IPS-11a (cell line): ENCODE results near the gene HAPLN2.
A peak's percentile ranks its signal among the peaks of the same experiment; 100 is the strongest.
"Not testable (repeated sequence)": the region's sequence is repeated elsewhere in the genome, so short reads cannot be mapped to it uniquely, and the experiment has no call there.

ENCODE experiments used
- H3K4me3 ChIP-seq: one replicate; pipeline ENCODE4 v1.5.1; 2013; ENCODE audit warnings: low read depth, low read length, control low read depth

The HAPLN2 gene

DNA sequence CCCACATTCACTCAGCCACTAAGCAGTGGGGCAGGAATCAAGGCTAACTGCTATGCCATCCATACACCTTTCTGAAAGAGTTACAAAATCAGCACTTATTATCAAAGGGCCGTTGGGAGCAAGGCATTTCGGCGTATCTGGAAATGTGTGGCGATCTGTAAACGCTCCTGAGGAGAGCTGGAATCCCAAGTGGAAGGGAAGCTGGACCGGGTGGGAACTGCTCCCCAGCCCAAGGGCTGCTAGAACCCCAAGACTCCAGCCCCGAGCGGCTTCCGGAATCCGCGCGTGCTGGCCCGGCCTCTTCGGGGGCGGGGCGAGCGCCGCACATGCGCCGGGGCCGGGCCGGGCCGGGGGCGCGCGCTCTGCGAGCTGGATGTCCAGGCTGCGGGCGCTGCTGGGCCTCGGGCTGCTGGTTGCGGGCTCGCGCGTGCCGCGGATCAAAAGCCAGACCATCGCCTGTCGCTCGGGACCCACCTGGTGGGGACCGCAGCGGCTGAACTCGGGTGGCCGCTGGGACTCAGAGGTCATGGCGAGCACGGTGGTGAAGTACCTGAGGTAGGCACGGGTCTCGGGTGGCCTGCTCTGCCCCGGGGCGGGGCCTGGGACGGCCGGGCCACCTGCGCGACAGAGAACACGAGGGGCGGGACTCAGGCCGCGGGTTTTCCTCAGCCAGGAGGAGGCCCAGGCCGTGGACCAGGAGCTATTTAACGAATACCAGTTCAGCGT is 27.6 kb upstream of the HAPLN2 start, which contains the start of gene NAXE:
NAXE (plus strand) TSS at position 345 of the 726 bp plus-strand sequence; CDS start at position 374, 29 bp downstream.
- peak within 1 kb of the TSS; percentile 80 for H3K4me3 ChIP-seq

DNA sequence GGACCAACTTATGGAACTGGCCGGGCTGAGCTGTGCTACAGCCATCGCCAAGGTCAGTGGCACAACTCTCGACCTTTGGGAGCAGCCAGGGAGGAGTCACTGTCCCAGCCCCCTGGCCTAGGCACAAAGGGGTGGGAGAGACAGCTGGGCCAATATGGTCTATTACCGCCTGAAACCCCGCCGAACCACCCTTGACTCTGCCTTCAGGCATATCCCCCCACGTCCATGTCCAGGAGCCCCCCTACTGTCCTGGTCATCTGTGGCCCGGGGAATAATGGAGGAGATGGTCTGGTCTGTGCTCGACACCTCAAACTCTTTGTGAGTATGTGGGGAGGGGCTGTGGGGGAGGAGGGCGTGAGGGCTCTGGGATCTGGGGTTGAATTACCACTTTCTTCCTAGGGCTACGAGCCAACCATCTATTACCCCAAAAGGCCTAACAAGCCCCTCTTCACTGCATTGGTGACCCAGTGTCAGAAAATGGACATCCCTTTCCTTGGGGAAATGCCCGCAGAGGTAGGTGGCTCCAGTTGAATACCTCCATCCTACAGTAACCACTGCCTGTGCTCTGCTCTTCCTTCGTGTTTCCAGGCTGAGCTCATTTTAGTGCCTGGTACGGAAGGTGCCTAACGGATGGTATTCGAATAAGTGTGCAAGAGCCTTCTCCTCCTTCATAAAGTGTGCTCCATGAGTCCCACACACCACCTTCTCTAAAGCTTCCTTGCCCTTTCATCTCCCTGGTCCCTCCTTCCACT is 26.9 kb upstream of the HAPLN2 start:
- H3K4me3 ChIP-seq: peak overlapping the region; percentile 80

DNA sequence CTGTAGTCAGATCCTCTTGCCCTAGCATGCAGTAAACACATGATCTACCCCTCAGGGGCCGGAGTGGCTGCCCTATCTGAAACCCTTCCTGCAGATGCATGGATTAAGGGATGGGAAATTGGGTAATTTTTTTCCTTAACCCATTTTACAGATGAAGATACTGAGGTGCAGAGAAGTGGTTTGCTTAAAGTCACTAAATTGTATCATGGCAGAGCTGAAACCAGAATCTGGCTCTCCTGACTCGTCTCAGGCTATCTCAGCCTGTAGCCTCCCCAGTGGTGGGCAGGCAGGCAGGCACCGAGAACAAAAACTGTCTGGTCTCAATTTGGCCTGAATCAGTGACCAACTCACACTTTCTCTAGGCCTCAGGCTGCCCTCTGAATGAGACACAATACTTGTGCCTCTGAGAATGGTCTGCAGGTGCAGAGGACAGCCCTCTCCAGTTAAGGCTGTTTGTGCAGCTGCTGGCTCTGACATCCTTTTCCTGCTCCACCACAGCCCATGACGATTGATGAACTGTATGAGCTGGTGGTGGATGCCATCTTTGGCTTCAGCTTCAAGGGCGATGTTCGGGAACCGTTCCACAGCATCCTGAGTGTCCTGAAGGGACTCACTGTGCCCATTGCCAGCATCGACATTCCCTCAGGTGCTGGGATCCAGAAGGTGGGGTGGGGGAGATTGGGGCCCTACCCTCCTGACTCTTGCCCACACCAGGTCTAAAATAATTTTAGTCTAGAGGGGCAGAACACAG is 26.1 kb upstream of the HAPLN2 start:
- no peak overlapping the region for H3K4me3 ChIP-seq

DNA sequence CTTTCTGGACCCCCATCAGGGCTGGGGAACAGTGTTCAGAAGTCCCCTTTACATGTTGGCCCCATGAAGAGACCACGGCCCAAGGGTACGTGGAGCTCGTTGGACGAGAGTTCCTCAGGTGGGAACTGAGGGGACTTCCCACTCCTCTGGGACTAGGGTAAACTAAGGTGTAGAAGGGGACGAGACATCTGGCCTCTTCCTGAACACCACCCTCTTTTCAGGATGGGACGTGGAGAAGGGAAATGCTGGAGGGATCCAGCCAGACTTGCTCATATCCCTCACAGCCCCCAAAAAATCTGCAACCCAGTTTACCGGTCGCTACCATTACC is 25.6 kb upstream of the HAPLN2 start:
- no peak overlapping the region for H3K4me3 ChIP-seq

DNA sequence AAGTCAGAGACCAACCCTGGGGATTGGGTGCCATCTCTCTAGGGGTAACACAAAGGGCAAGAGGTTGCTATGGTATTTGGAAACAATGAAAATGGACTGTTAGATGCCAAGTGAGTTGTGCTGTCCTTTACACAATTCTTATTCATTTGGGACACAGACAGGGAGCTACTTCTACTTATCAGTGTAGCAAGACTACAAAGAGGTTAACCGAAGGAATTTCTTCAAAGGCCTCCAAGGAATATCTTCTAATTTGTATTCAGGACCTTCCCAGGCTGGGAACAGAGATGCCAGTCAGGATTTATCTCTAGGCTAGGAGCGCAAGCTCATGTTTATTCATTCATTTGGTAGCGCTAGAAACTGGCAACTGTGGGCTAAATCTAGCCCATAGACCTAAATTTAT is 25.0 kb upstream of the HAPLN2 start:
- no peak overlapping the region for H3K4me3 ChIP-seq

DNA sequence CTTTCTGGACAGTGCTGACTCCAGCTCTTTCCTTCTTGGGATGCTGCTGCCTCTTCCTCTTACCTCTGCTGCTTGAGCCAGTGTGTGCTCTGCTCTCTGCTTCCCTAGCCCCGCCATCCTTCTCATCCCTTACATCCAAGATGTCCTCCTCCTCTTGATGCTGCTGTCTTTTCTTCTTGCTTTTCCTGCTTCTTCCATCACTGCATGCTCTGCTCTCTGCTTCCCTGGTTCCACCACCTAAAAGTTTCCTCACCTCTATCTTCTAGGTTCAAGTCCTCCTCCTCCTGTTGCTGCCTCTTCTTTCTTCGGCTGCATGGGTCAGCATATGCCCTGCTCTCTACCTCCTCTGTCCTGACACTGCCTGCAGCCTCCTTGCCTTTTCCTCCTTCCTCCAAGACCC is 24.2 kb upstream of the HAPLN2 start:
- no peak overlapping the region for H3K4me3 ChIP-seq

DNA sequence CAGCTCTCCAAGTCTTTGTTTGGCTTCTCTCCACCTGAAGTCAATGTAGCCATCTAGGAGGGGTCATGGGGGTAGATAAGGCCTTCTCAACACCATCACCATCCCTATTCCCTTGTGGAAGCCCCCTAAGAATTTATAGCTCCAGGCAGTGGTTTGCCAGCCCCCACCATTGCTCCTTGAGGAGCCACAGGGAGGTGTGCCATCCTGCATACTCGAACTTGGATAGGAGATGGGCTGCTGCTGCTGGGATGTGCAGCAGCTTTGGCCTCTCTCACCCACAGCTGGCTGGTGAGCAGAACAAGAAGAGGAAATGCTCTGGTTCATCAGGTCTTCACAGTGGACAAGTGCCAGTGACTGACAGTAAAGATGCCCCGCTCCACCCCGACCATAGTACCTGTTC is 22.8 kb upstream of the HAPLN2 start:
- no peak overlapping the region for H3K4me3 ChIP-seq

DNA sequence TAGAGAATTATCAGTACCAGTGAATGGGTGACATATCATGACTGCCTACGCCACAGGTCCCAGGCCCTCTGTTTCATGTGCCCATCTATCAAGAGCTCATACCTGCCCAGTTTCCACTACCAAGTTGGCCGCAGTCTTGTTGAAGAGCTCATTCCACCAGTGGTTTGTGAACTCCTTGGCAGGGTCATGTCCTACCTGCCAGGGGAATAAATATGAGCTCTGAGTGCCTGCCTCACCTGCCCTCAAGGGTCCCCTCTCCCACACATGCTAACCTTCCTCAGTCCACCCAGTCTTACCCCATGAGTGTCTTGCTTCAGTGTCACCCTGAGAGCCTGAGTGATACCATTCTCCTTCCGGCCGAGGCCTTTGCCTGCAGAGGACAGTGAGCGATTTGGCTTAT is 21.1 kb upstream of the HAPLN2 start:
- no peak overlapping the region for H3K4me3 ChIP-seq

DNA sequence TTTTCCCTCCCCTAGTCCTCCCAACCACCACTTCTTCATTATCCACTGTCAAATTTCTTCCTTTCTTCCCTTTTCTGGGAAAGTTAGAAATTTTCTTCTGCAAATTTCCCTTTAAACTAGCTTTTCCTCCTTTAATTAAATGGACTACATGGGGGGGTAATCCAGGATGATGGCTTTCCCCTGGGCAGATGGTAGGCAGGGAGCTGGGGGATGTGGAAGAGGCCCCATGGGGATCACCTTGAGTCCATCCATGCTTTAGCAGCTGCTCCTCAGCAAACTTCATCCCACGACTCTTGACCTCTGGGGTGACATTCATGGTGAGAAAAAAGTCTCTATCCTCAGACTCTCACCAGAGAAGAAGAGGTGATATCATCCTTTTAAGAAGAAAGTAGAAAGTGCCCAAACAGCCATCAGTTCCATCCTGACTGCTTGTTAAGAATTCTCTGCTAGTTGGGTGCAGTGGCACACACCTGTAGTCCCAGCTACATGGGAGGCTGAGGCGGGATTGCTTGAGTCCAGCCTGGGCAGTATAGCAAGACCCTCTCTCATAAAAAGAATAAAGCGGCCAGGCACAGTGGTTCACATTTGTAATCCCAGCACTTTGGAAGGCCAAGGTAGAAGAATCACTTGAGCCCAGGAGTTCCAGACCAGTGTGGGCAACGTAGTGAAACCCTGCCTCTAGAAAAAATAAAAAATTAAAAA is 20.3 kb upstream of the HAPLN2 start:
- H3K4me3 ChIP-seq: no peak overlapping the region

DNA sequence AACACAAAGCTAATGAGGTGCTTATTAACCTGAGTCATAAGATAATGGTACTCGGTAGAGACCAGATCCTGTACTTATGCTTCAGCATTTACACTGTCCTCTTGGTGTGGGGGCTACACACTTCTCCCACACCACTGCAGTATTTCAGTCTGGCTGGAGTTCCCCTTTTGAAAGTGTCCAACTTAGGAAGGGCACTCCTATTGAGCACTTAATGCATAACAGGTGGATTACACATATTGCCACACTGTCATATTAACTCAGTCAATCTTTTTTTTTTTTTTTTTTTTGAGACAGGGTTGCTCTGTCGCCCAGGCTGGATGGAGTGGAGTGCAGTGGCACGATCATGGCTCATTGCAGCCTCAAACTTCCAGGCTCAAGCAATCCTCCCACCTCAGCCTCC is 19.4 kb upstream of the HAPLN2 start:
- H3K4me3 ChIP-seq: no peak overlapping the region

DNA sequence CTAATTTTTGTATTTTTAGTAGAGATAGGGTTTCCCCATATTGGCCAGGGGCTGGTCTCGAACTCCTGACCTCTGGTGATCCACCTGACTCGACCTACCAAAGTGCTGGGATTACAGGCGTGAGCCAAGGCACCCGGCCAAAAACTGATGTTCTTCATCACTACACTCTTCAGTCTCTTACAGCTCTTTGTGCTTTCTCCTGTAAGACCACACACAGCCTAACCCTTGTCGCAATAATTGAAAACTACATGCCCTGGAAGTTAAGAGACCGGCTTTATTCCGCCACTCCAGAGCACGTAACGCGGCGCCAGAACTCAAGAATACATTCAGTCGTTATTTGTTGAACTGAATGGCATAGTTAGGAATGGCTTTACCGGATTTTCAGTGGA is 18.5 kb upstream of the HAPLN2 start:
- peak overlapping the region; percentile 90 for H3K4me3 ChIP-seq

DNA sequence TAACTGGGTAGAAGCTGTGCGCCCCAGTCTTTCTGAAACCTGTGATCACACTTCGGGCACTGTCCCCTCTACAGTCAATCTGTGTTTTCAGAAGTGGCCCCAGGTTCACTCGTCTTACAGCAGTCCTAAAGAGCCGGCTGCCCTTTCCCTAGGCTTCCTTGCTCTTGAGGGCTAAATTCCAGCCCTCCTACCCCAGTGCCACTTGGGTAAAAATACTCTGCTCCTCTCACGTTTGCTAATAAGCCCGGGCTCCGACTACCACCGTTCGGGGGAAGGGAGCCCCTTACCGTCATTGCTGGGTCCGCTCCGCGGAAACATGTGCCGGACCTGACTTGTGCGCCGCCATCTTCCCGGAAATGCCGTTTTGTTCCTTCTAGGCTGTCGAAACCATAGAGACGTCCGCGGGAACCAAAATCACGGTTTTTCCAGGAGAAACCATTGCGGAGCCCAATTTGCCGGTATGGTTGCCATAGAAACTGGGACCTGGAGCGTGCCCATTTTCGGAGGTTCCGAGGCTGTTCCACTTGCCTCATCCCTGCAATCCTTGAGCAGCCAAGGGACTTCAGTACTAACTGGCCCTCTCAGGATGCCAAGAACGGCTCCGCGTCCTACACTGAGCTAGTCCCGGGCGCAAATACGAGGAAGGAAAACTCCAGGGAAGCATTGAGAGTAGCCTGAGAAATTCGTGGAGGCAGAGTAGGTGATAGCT is 17.9 kb upstream of the HAPLN2 start, which contains the start of gene GPATCH4:
GPATCH4 (minus strand) TSS at position 358 of the 709 bp plus-strand sequence.
- peak within 1 kb of the TSS; percentile 90 for H3K4me3 ChIP-seq

DNA sequence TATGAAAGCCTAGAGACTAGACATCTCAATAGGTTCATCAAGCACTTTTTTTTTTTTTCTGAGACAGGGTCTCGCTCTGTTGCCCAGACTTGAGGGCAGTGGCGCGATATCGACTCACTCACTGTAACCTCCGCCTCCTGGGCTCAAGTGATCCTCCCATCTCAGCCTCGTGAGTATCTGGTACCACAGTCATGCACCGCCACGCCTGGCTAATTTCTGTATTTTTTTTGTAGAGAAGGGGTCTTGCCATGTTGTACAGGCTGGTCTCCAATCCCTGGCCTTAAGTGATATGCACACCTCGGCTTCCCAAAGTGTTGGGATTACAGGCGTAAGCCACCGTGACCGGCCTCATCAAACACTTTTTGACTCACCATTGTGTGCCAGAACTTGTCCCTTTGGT is 17.3 kb upstream of the HAPLN2 start:
- peak overlapping the region; percentile 90 for H3K4me3 ChIP-seq

DNA sequence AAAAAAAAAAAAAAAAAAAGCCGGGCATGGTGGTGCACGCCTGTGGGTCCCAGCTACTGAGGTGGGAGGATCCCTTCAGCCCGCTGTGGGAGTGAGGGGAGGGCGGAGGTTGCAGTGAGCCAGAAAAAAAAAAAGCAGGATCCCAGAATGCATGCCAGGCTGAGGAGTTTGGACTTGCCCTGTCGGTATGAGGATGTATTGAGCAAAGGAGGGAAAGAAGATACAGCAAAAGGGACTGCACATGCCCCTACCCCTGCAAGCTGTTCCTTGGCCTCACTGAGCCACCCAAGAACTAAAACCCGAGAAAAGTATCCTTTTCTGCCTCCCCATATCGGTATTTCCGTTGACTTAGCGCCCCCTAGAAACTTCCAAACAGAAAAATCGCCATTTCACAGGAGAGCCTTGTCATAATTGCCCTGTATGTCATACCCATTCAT is 16.6 kb upstream of the HAPLN2 start:
- H3K4me3 ChIP-seq: no peak overlapping the region

DNA sequence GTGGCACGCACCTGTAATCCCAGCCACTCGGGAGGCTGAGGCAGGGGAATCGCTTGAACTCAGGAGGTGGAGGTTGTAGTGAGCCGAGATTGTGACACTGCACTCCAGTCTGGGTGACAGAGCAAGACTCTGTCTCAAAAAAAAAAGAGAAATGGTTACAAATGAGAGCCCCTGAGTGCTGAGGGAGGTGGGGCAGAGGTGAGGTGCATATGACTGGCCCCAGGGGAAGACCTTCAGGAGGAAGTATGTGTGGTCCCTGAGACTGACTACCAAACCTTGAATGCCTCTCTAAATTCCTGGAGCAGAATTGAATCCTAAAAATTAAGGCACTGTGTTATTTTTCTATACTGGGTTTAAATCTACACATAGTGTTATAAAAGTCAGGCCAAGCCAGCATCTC is 11.9 kb upstream of the HAPLN2 start:
- not testable (repeated sequence) for H3K4me3 ChIP-seq

DNA sequence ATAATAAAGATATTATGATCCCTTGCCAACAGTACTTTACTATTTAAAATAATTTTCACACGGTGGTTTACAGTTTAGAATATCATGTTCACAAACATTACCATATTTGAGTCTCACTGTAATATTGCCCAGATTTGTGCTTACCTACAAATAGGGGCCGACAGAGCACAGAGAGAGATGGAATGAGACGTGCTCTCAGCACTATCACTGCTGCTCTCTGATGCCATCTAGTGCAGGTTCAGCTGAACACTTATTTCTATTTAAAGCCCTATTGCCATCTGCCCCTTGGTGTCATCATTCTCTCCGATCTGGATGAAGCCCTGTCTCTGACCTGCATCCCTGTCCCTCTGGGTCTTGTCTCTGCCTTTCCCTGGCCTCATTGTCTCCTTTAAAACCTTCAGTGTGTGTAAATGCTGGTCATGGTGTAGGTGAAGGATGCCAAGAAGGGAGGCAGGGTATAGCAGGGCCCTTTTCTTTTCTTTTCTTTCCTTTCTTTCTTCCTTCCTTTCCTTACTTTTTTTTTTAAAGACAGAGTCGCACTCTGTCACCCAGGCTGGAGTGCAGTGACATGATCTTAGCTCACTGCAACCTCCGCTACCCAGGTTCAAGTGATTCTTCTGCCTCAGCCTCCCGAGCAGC is 11.1 kb upstream of the HAPLN2 start:
- no peak overlapping the region for H3K4me3 ChIP-seq

DNA sequence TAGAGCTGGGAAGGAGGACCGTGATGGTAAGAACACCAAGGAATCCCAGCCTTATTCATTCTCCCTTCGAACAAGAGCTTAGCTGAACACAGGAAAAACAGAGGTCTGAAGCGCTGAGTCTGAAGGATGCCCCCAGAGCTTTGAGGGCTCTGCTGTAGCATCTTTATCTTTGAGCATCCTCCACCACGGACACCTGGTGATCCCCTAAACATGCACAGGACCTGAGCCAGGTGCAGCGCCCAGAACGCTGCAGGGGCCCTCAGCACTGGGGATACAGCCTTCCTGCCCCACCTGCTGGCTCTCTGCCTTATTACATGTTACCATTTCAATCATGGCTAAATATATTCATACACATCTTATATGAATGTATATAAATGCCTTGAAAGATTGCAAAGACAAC is 10.2 kb upstream of the HAPLN2 start:
- H3K4me3 ChIP-seq: no peak overlapping the region

DNA sequence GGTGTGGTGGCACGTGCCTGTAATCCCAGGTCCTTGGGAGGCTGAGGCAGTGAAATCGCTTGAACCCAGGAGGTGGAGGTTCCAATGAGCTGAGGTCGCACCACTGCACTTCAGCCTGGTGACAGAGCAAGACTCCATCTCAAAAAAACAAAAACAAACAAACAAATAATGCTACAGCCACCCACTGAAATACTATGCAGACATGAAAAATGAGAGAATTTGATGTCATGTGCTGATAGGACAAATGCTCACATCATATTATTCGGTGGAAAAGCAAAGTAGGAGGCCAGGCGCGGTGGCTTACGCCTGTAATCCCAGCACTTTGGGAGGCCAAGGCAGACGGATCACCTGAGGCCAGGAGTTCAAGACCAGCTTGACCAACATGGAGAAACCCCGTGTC is 9.1 kb upstream of the HAPLN2 start:
- not testable (repeated sequence) for H3K4me3 ChIP-seq

DNA sequence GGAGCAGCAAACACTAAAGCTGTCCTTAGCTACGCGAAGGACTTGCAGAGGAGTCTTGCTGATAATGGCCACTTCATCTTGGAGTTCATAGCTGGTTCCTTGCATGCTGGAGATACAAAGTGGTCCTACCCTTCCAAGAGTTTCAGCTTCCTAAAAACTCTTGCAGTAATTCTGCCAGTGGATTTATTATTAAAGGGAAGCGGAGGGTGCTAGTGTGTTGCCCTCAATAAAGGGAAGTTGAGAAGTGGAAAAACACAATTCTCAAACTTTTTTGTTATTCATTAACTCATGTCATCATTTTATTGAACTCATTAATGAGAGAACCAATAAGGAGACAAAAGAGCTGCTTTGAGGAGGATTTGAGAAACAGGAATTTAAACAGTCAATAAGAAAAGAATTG is 6.5 kb upstream of the HAPLN2 start:
- H3K4me3 ChIP-seq: no peak overlapping the region

DNA sequence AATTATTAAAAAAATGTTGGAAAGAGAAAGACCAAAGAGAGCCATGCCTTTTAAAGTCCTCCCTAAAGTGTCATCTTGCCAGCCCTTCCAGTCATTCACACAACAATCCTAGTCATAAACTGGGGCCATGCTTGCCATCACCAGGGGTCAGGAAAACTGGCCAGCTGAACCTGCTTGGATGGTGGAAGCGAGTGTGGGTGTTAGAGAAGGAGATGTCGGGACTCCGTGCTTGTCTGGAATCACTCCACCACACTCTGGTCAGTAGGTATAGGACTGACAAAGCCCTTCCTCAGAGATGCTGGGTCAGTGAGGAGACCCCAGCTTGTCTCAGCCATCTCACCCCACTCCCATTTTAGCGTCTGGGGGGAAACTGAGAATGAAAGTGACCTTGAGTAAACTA is 3.3 kb upstream of the HAPLN2 start:
- no peak overlapping the region for H3K4me3 ChIP-seq
